ENCODE data around the gene CC2D2A. TPM values are rescaled to one million over a fixed set of nuclear protein-coding genes. Genes with fewer than 3 reads are reported as not detected.

The CC2D2A gene
- total RNA-seq, 1 experiment from 2014 or later, result 3.6 TPM

- H3K27me3 ChIP-seq (ENCODE audit: control insufficient read depth, insufficient read depth, low read length), result no peaks in the 10 kb centered on the region
- H3K4me1 ChIP-seq (ENCODE audit: control insufficient read depth, insufficient read depth, low read length), result no peaks in the 10 kb centered on the region
- DNase-seq (ENCODE audit: low read depth, low spot score), result no peak
- H3K27ac ChIP-seq (ENCODE audit: low read length), result no peak overlapping the region
- no peak for ATAC-seq
- intact Hi-C loops (cut with micrococcal nuclease; ENCODE audit: unreplicated experiment) (no loop called here), in situ Hi-C loops (cut with HindIII; ENCODE audit: low pct_unique_long_range_greater_than_20kb, low sequenced_read_pairs) (no loop called here)
- CTCF ChIA-PET, result no interaction called here
- no TSS peak for BruUV-seq (replicated peaks)
- H3K9me3 ChIP-seq (ENCODE audit: control insufficient read depth, insufficient read depth, low read depth, low read length), result no peaks in the 10 kb centered on the region
- POLR2A ChIA-PET, result no interaction called here
- TF ChIP-seq SIN3A (IDR thresholded peaks at IDR 0.05; ENCODE audit: borderline replicate concordance, insufficient read depth, low read depth, low read length), result no peak
- TF ChIP-seq REST (IDR thresholded peaks at IDR 0.05; ENCODE audit: insufficient read depth in 1 of 2, low read depth in 2 of 2, low read length in 1 of 2), result no peak
- no peak for TF ChIP-seq TCF7L2 (IDR thresholded peaks at IDR 0.05; ENCODE audit: low read depth, low read length)
- TF ChIP-seq CTCF (IDR thresholded peaks at IDR 0.05), result no peak
- no peak for TF ChIP-seq POLR2AphosphoS5 (IDR thresholded peaks at IDR 0.05; ENCODE audit: low read depth, low read length)
- no peak overlapping the region for H3K4me3 ChIP-seq (ENCODE audit: low read depth in 2 of 2, low read length in 2 of 2)
- no peaks in the 10 kb centered on the region; the same call in 1 of the 2 replicates for H3K36me3 ChIP-seq (ENCODE audit: control insufficient read depth, insufficient read depth, low read length)
Observed at GRCh38 chr4:15605537-15605936, 135.9 kb downstream of the CC2D2A start.

- intact Hi-C loops (cut with micrococcal nuclease; ENCODE audit: unreplicated experiment) (no loop called here), in situ Hi-C loops (cut with HindIII; ENCODE audit: low pct_unique_long_range_greater_than_20kb, low sequenced_read_pairs) (no loop called here)
- no peaks in the 10 kb centered on the region for H3K36me3 ChIP-seq (ENCODE audit: control insufficient read depth, insufficient read depth, low read length)
- H3K27me3 ChIP-seq (ENCODE audit: control insufficient read depth, insufficient read depth, low read length), result no peaks in the 10 kb centered on the region
- H3K9me3 ChIP-seq (ENCODE audit: control insufficient read depth, insufficient read depth, low read depth, low read length), result no peaks in the 10 kb centered on the region
- no peak for DNase-seq (ENCODE audit: low read depth, low spot score)
- no TSS peak for BruUV-seq (replicated peaks)
- no peak overlapping the region for H3K27ac ChIP-seq (ENCODE audit: low read length)
- no peaks in the 10 kb centered on the region for H3K4me1 ChIP-seq (ENCODE audit: control insufficient read depth, insufficient read depth, low read length)
- ATAC-seq, result no peak
- no peak overlapping the region for H3K4me3 ChIP-seq (ENCODE audit: low read depth in 2 of 2, low read length in 2 of 2)
- TF ChIP-seq CTCF (IDR thresholded peaks at IDR 0.05) (no peak), POLR2AphosphoS5 (IDR thresholded peaks at IDR 0.05; ENCODE audit: low read depth, low read length) (no peak), SIN3A (IDR thresholded peaks at IDR 0.05; ENCODE audit: borderline replicate concordance, insufficient read depth, low read depth, low read length) (no peak)
- CTCF ChIA-PET, result no interaction called here
- POLR2A ChIA-PET, result no interaction called here
Observed at GRCh38 chr4:15610855-15611254, 141.2 kb downstream of the CC2D2A start.

Data from Panc1 (cell line).